ENCODE measurements around the gene SLC40A1. TPM values are rescaled to one million over a fixed set of nuclear protein-coding genes. Genes with fewer than 3 reads are reported as not detected.

The SLC40A1 gene
- total and polyA plus RNA-seq, 2 of the 13 experiments (the other 11 are each of a cell fraction or from before 2014, with no cell fraction given): 10.6 to 24.9 TPM

DNA sequence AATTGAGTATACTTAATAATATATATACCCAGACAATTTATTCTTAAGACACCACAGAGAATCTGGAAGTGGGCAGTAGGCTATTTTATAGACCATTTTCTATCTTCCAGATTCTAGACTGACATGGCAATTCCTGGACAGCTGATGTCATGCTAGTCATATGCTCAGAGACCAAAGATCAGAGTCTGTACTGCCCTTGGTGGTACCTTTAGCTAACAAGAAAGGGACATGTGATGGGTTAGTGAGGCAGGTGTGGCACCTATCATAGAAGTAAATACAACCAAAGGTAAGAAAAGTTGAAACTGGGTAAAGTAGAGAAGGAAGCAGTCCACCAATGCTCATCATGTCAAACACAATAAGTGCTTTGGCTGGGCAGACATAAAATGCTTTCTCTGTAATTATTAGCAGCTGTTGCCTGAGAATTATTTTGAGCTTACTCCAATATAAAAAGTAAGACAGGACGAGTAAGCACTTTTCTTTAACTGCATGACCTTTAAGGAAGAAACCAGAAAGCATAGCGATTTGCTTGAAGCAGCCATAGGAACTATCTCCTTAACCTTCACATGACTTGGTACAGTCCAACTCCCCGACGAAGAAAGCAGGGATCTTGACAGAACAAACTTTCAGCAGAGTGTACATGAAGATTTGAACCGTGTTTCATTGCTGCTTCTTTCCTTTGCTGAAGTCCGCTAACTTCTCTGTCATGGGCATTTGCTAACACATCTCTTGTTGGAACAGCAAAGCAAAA is 47.1 kb downstream of the SLC40A1 start:
- in situ Hi-C loops (cut with HindIII; ENCODE audit: extremely low pct_ligation_motif_present, low pct_unique_long_range_greater_than_20kb): no loop called here
- WGBS (ENCODE audit: low lambda C conversion rate): 91% methylated on average over 6 of the region's 6 CpGs
- Histone ChIP-seq H2AFZ (ENCODE audit: low read length) (no peak overlapping the region), H3K4me3 (replicated peaks in 1 of 3; ENCODE audit: insufficient read depth in 1 of 3, low read depth in 2 of 3, low read length in 3 of 3) (no peak overlapping the region), H4K20me1 (ENCODE audit: insufficient read depth, low read length) (no peaks in the 10 kb centered on the region), H3K79me2 (ENCODE audit: insufficient read depth, low read length) (no peaks in the 10 kb centered on the region), H3K4me1 (ENCODE audit: insufficient read depth, low read length) (peaks cover 31% of the 10 kb centered on the region), H3K4me2 (ENCODE audit: low read depth, low read length) (peak overlapping the region; percentile 13; the same call in 1 of the 2 replicates), H3K27ac (ENCODE audit: extremely low read length, insufficient read depth, low read length) (no peak overlapping the region), H3K9me3 (ENCODE audit: low read length) (no peaks in the 10 kb centered on the region), H3K9ac (ENCODE audit: insufficient read depth, low read depth, low read length) (no peak overlapping the region), H3K27me3 (ENCODE audit: control insufficient read depth in 1 of 2, insufficient read depth in 2 of 2, low read length in 2 of 2) (no peaks in the 10 kb centered on the region), H3K36me3 (replicated peaks in 1 of 2; ENCODE audit: control insufficient read depth in 1 of 2, insufficient read depth in 2 of 2, low read length in 2 of 2) (no peaks in the 10 kb centered on the region)
- DNase-seq (ENCODE audit: low spot score) (peak; percentile 77), FAIRE-seq (no peak), ATAC-seq (peak; percentile 77)
- TSS peak; percentile 83 for BruUV-seq (replicated peaks)
- intact Hi-C loops (cut with micrococcal nuclease; ENCODE audit: unreplicated experiment): no loop called here
- CTCF ChIA-PET (ENCODE audit: low intra/inter-chr PET ratio, low total read pairs): no interaction called here
- POLR2A ChIA-PET: interaction anchor here (0.9 to 2.7 kb wide), 6 partner anchors 9 to 93 kb away, joined by 4 to 16 read pairs (median 5); partner anchors contain the start of genes SLC40A1 and WDR75
- TF ChIP-seq KDM4B (CRISPR knock-in tag; IDR thresholded peaks at IDR 0.05) (no peak), HMG20A (CRISPR knock-in tag; IDR thresholded peaks at IDR 0.05; ENCODE audit: borderline replicate concordance) (peak; percentile 86; the same call in 1 of the 2 replicates), ZNF337 (CRISPR knock-in tag; IDR thresholded peaks at IDR 0.05; ENCODE audit: borderline replicate concordance, low read depth) (no peak), ZNF883 (CRISPR knock-in tag; IDR thresholded peaks at IDR 0.05; ENCODE audit: not compliant biosample characterization) (no peak), ZMAT5 (CRISPR knock-in tag; IDR thresholded peaks at IDR 0.05; ENCODE audit: borderline replicate concordance, low read depth) (no peak), ZNF589 (CRISPR knock-in tag; conservative IDR thresholded peaks at IDR 0.05) (no peak), ZNF282 (IDR thresholded peaks at IDR 0.05; ENCODE audit: partially characterized antibody) (no peak), KMT2B (CRISPR knock-in tag; IDR thresholded peaks at IDR 0.05) (no peak), SKIL (CRISPR knock-in tag; IDR thresholded peaks at IDR 0.05; ENCODE audit: borderline replicate concordance) (no peak), JUNB (CRISPR knock-in tag; IDR thresholded peaks at IDR 0.05; ENCODE audit: borderline replicate concordance) (no peak), NCOR1 (IDR thresholded peaks at IDR 0.05; ENCODE audit: borderline replicate concordance, low read length) (peak; percentile 30; the same call in 1 of the 2 replicates), HNF4G (IDR thresholded peaks at IDR 0.05; ENCODE audit: borderline replicate concordance, low read depth, low read length) (peak; percentile 19; the same call in 1 of the 2 replicates), HNF4G (CRISPR knock-in tag; IDR thresholded peaks at IDR 0.05; ENCODE audit: borderline replicate concordance, low read depth) (no peak), MAX (IDR thresholded peaks at IDR 0.05) (0 out of 2 replicates have a peak, but pooled peaks have one; percentile 23), ATF6 (CRISPR knock-in tag; conservative IDR thresholded peaks at IDR 0.05) (no peak), GABPA (IDR thresholded peaks at IDR 0.05; ENCODE audit: low read depth, low read length) (no peak), GABPA (CRISPR knock-in tag; IDR thresholded peaks at IDR 0.05; ENCODE audit: low read depth) (0 out of 2 replicates have a peak, but pooled peaks have one; percentile 13), ZNF629 (CRISPR knock-in tag; conservative IDR thresholded peaks at IDR 0.05) (no peak), GATAD2A (CRISPR knock-in tag; IDR thresholded peaks at IDR 0.05) (peak; percentile 78), HIVEP1 (CRISPR knock-in tag; IDR thresholded peaks at IDR 0.05) (no peak)
- TF ChIP-seq, protein P1, sequence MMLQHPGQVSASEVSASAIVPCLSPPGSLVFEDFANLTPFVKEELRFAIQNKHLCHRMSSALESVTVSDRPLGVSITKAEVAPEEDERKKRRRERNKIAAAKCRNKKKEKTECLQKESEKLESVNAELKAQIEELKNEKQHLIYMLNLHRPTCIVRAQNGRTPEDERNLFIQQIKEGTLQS (CRISPR knock-in tag; IDR thresholded peaks at IDR 0.05): peak; percentile 68
